ENCODE data around the gene PELI1. TPM values are rescaled to one million over a fixed set of nuclear protein-coding genes. Genes with fewer than 3 reads are reported as not detected.

Gene PELI1
- total RNA-seq, 1 donor from 2014 or later = 88.7 TPM

- H3K27me3 Mint-ChIP-seq (ENCODE audit: insufficient read depth, low read depth) = peaks cover 2% of the 10 kb centered on the region
- H3K9me3 ChIP-seq (ENCODE audit: low read depth) = no peaks in the 10 kb centered on the region
- no peaks in the 10 kb centered on the region for H3K27me3 ChIP-seq
- peaks cover 7% of the 10 kb centered on the region for H3K4me1 ChIP-seq
- H3K27ac ChIP-seq = no peak overlapping the region
- H3K4me3 Mint-ChIP-seq = no peak overlapping the region
- no peak overlapping the region for H3K27ac Mint-ChIP-seq
- H3K36me3 Mint-ChIP-seq = peaks cover 46% of the 10 kb centered on the region
- DNase-seq (ENCODE audit: low spot score) = no peak
- H4K20me1 ChIP-seq (ENCODE audit: low read depth) = no peaks in the 10 kb centered on the region
- H3K4me1 Mint-ChIP-seq = peaks cover 6% of the 10 kb centered on the region
- H3K9ac ChIP-seq = no peak overlapping the region
- no peak overlapping the region for H3K4me3 ChIP-seq
- peaks cover 48% of the 10 kb centered on the region for H3K36me3 ChIP-seq
- no peaks in the 10 kb centered on the region for H3K79me2 ChIP-seq (ENCODE audit: low read depth)
- no peak overlapping the region for H2AFZ ChIP-seq (replicated peaks)
- H3K9me3 Mint-ChIP-seq = no peaks in the 10 kb centered on the region
- H3F3A ChIP-seq (ENCODE audit: low read depth) = peaks cover 10% of the 10 kb centered on the region
- TF ChIP-seq CTCF (IDR thresholded peaks at IDR 0.05) = no peak
- no peak for TF ChIP-seq EZH2 (IDR thresholded peaks at IDR 0.05)
- no peak for TF ChIP-seq EZH2phosphoT487 (IDR thresholded peaks at IDR 0.05)
- no peak overlapping the region for H3K4me2 ChIP-seq
Measured at GRCh38 chr2:64092502-64092901, 51.7 kb downstream of the PELI1 start.

- Histone ChIP-seq H2AFZ (replicated peaks) (no peak overlapping the region), H3K9me3 (ENCODE audit: low read depth) (no peaks in the 10 kb centered on the region), H3K4me2 (no peak overlapping the region), H3K27me3 (no peaks in the 10 kb centered on the region), H3K79me2 (ENCODE audit: low read depth) (no peaks in the 10 kb centered on the region), H3K4me3 (no peak overlapping the region), H3K27ac (no peak overlapping the region), H4K20me1 (ENCODE audit: low read depth) (no peaks in the 10 kb centered on the region), H3K36me3 (peaks cover 26% of the 10 kb centered on the region), H3K4me1 (peaks cover 10% of the 10 kb centered on the region), H3K9ac (no peak overlapping the region), H3F3A (ENCODE audit: low read depth) (peaks cover 10% of the 10 kb centered on the region)
- no peak overlapping the region for H3K4me3 Mint-ChIP-seq
- peaks cover 31% of the 10 kb centered on the region for H3K36me3 Mint-ChIP-seq
- peaks cover 6% of the 10 kb centered on the region for H3K4me1 Mint-ChIP-seq
- DNase-seq (ENCODE audit: low spot score) = no peak
- no peak overlapping the region for H3K27ac Mint-ChIP-seq
- no peaks in the 10 kb centered on the region for H3K9me3 Mint-ChIP-seq
- TF ChIP-seq EZH2phosphoT487 (IDR thresholded peaks at IDR 0.05) = no peak
- no peak for TF ChIP-seq EZH2 (IDR thresholded peaks at IDR 0.05)
- TF ChIP-seq CTCF (IDR thresholded peaks at IDR 0.05) = no peak
- peaks cover 2% of the 10 kb centered on the region for H3K27me3 Mint-ChIP-seq (ENCODE audit: insufficient read depth, low read depth)
Measured at GRCh38 chr2:64090264-64090663, 54.0 kb downstream of the PELI1 start.

- no peak overlapping the region for H3K27ac Mint-ChIP-seq
- Histone ChIP-seq H3K36me3 (no peaks in the 10 kb centered on the region), H3K27me3 (no peaks in the 10 kb centered on the region), H3F3A (ENCODE audit: low read depth) (peaks cover 14% of the 10 kb centered on the region), H3K9me3 (ENCODE audit: low read depth) (no peaks in the 10 kb centered on the region), H3K27ac (no peak overlapping the region), H3K4me3 (no peak overlapping the region), H3K79me2 (ENCODE audit: low read depth) (no peaks in the 10 kb centered on the region), H3K4me1 (peaks cover 9% of the 10 kb centered on the region), H3K9ac (no peak overlapping the region), H3K4me2 (no peak overlapping the region), H4K20me1 (ENCODE audit: low read depth) (no peaks in the 10 kb centered on the region), H2AFZ (replicated peaks) (no peak overlapping the region)
- TF ChIP-seq EZH2 (IDR thresholded peaks at IDR 0.05) (no peak), CTCF (IDR thresholded peaks at IDR 0.05) (no peak), EZH2phosphoT487 (IDR thresholded peaks at IDR 0.05) (no peak)
- no peaks in the 10 kb centered on the region for H3K9me3 Mint-ChIP-seq
- peaks cover 3% of the 10 kb centered on the region for H3K27me3 Mint-ChIP-seq (ENCODE audit: insufficient read depth, low read depth)
- no peak for DNase-seq (ENCODE audit: low spot score)
- H3K4me3 Mint-ChIP-seq = no peak overlapping the region
- peaks cover 3% of the 10 kb centered on the region for H3K4me1 Mint-ChIP-seq
- peaks cover 17% of the 10 kb centered on the region for H3K36me3 Mint-ChIP-seq
Measured at GRCh38 chr2:64086347-64087082, 57.7 kb downstream of the PELI1 start.

All from neural progenitor cell (in vitro differentiated cells).